ENCODE measurements around the gene OR6C65.
"Not testable (repeated sequence)": the region's sequence is repeated elsewhere in the genome, so short reads cannot be mapped to it uniquely, and the experiment has no call there.

The OR6C65 gene

GRCh38 chr12:55400229-55400628 is at the start of gene OR6C65:
OR6C65 (plus strand) TSS chr12:55400529; CDS start chr12:55400529, 0 bp downstream.
- no peak for FAIRE-seq

- FAIRE-seq = not testable (repeated sequence)
Observed at GRCh38 chr12:55355338-55355737, 45.0 kb upstream of the OR6C65 start.

GRCh38 chr12:55362675-55363074 is 37.7 kb upstream of the OR6C65 start, which contains the start of gene OR6C75:
OR6C75 (plus strand) TSS chr12:55362975; CDS start chr12:55365111, 2,136 bp downstream.
- FAIRE-seq = no peak

GRCh38 chr12:55365086-55365485 is 35.2 kb upstream of the OR6C65 start:
- FAIRE-seq = no peak

- FAIRE-seq = peak; percentile 68
Observed at GRCh38 chr12:55372521-55372920, 27.8 kb upstream of the OR6C65 start.

- no peak for FAIRE-seq
Observed at GRCh38 chr12:55385891-55386290, 14.4 kb upstream of the OR6C65 start.

- no peak for FAIRE-seq
Observed at GRCh38 chr12:55392032-55392795, 8.1 kb upstream of the OR6C65 start.

- FAIRE-seq = no peak
Observed at GRCh38 chr12:55396326-55396725, 4.0 kb upstream of the OR6C65 start.

- FAIRE-seq = no peak
Observed at GRCh38 chr12:55407866-55408265, 7.5 kb downstream of the OR6C65 start.

GRCh38 chr12:55409133-55409532 is 8.8 kb downstream of the OR6C65 start:
- FAIRE-seq = not testable (repeated sequence)

- FAIRE-seq = not testable (repeated sequence)
Observed at GRCh38 chr12:55412138-55412537, 11.8 kb downstream of the OR6C65 start.

GRCh38 chr12:55413498-55414388 is 13.4 kb downstream of the OR6C65 start:
- FAIRE-seq = not testable (repeated sequence)

- not testable (repeated sequence) for FAIRE-seq
Observed at GRCh38 chr12:55414396-55414823, 14.1 kb downstream of the OR6C65 start.

- FAIRE-seq = not testable (repeated sequence)
Observed at GRCh38 chr12:55414889-55415288, 14.6 kb downstream of the OR6C65 start.

GRCh38 chr12:55416961-55417360 is 16.6 kb downstream of the OR6C65 start:
- no peak for FAIRE-seq

GRCh38 chr12:55420307-55420962 is 20.1 kb downstream of the OR6C65 start:
- FAIRE-seq = no peak

- no peak for FAIRE-seq
Observed at GRCh38 chr12:55425954-55426353, 25.6 kb downstream of the OR6C65 start, which contains the start of gene OR6C76. OR6C76 (plus strand) TSS chr12:55426254; CDS start chr12:55426254, 0 bp downstream.

- FAIRE-seq = no peak
Observed at GRCh38 chr12:55428331-55429243, 28.3 kb downstream of the OR6C65 start.

- not testable (repeated sequence) for FAIRE-seq
Observed at GRCh38 chr12:55441233-55441632, 40.9 kb downstream of the OR6C65 start.

- FAIRE-seq = no peak
Observed at GRCh38 chr12:55443776-55444175, 43.4 kb downstream of the OR6C65 start, which contains the start of gene OR6C2. OR6C2 (plus strand) TSS chr12:55444076; CDS start chr12:55452214, 8,138 bp downstream.

GRCh38 chr12:55445357-55445756 is 45.0 kb downstream of the OR6C65 start:
- FAIRE-seq = no peak

GRCh38 chr12:55446326-55446725 is 46.0 kb downstream of the OR6C65 start:
- FAIRE-seq = no peak

All from TTC549 (cell line).